ENCODE results near the gene AFAP1L2.
A peak's percentile ranks its signal among the peaks of the same experiment; 100 is the strongest.

The AFAP1L2 gene

GRCh38 chr10:114404171-114405010 lies at the start of gene AFAP1L2:
TSS of gene AFAP1L2 (minus strand) at chr10:114404502. CDS start at chr10:114404455, 47 bp downstream.
- peak; percentile 62 for DNase-seq (ENCODE audit: low spot score)

GRCh38 chr10:114453576-114453975 lies 49.3 kb upstream of the AFAP1L2 start:
- DNase-seq (ENCODE audit: low spot score): no peak

GRCh38 chr10:114448897-114449296 lies 44.6 kb upstream of the AFAP1L2 start:
- no peak for DNase-seq (ENCODE audit: low spot score)

GRCh38 chr10:114445332-114445731 lies 41.0 kb upstream of the AFAP1L2 start:
- no peak for DNase-seq (ENCODE audit: low spot score)

- DNase-seq (ENCODE audit: low spot score): no peak
Measured at GRCh38 chr10:114444819-114445218, 40.5 kb upstream of the AFAP1L2 start.

- DNase-seq (ENCODE audit: low spot score): no peak
Measured at GRCh38 chr10:114442091-114442630, 37.9 kb upstream of the AFAP1L2 start.

GRCh38 chr10:114441107-114441506 lies 36.8 kb upstream of the AFAP1L2 start:
- DNase-seq (ENCODE audit: low spot score): no peak

- DNase-seq (ENCODE audit: low spot score): no peak
Measured at GRCh38 chr10:114437473-114438292, 33.4 kb upstream of the AFAP1L2 start.

GRCh38 chr10:114436941-114437340 lies 32.6 kb upstream of the AFAP1L2 start:
- DNase-seq (ENCODE audit: low spot score): no peak

- DNase-seq (ENCODE audit: low spot score): no peak
Measured at GRCh38 chr10:114432566-114433093, 28.3 kb upstream of the AFAP1L2 start.

- DNase-seq (ENCODE audit: low spot score): no peak
Measured at GRCh38 chr10:114431414-114432135, 27.3 kb upstream of the AFAP1L2 start.

- no peak for DNase-seq (ENCODE audit: low spot score)
Measured at GRCh38 chr10:114430688-114431413, 26.5 kb upstream of the AFAP1L2 start.

GRCh38 chr10:114429581-114430335 lies 25.5 kb upstream of the AFAP1L2 start:
- DNase-seq (ENCODE audit: low spot score): no peak

GRCh38 chr10:114427124-114427852 lies 23.0 kb upstream of the AFAP1L2 start:
- DNase-seq (ENCODE audit: low spot score): no peak

GRCh38 chr10:114426476-114426875 lies 22.2 kb upstream of the AFAP1L2 start:
- DNase-seq (ENCODE audit: low spot score): no peak

- DNase-seq (ENCODE audit: low spot score): no peak
Measured at GRCh38 chr10:114420811-114421485, 16.6 kb upstream of the AFAP1L2 start.

GRCh38 chr10:114418109-114418508 lies 13.8 kb upstream of the AFAP1L2 start:
- no peak for DNase-seq (ENCODE audit: low spot score)

GRCh38 chr10:114412907-114413797 lies 8.8 kb upstream of the AFAP1L2 start:
- peak; percentile 63 for DNase-seq (ENCODE audit: low spot score)
